ENCODE data around the gene ABCD3. TPM values are rescaled to one million over a fixed set of nuclear protein-coding genes. Genes with fewer than 3 reads are reported as not detected.

ABCD3 gene
- total RNA-seq, 4 donors from 2014 or later: 21.1 to 48.4 (median 28.0) TPM

GRCh38 chr1:94394247-94394646 lies 23.9 kb upstream of the ABCD3 start:
- TF ChIP-seq CTCF (IDR thresholded peaks at IDR 0.05; ENCODE audit: low read depth): no peak

- no peak for TF ChIP-seq CTCF (IDR thresholded peaks at IDR 0.05; ENCODE audit: low read depth)
These were observed 23.0 kb upstream of the ABCD3 start for GRCh38 chr1:94395231-94395630.

- TF ChIP-seq CTCF (IDR thresholded peaks at IDR 0.05; ENCODE audit: low read depth): no peak
These were observed 22.4 kb upstream of the ABCD3 start for GRCh38 chr1:94395748-94396309.

- TF ChIP-seq CTCF (IDR thresholded peaks at IDR 0.05; ENCODE audit: low read depth): no peak
These were observed 21.7 kb upstream of the ABCD3 start for GRCh38 chr1:94396356-94397010.

- TF ChIP-seq CTCF (IDR thresholded peaks at IDR 0.05; ENCODE audit: low read depth): no peak
These were observed 19.8 kb upstream of the ABCD3 start for GRCh38 chr1:94398356-94398755.

GRCh38 chr1:94399453-94399852 lies 18.7 kb upstream of the ABCD3 start:
- no peak for TF ChIP-seq CTCF (IDR thresholded peaks at IDR 0.05; ENCODE audit: low read depth)

GRCh38 chr1:94401206-94401605 lies 17.0 kb upstream of the ABCD3 start:
- TF ChIP-seq CTCF (IDR thresholded peaks at IDR 0.05; ENCODE audit: low read depth): no peak
